Smooth muscle cell (in vitro differentiated cells): ENCODE measurements around the gene CD151. TPM values are rescaled to one million over a fixed set of nuclear protein-coding genes. Genes with fewer than 3 reads are reported as not detected.

Source experiments
- DNase-seq: peaks from one replicate; lab custom pipeline; 2025; ENCODE audit not compliant: unreplicated experiment; lab: John Stamatoyannopoulos, UW
- H2AFZ ChIP-seq: fragments of 200-600 bp; sonication (generic); 2 replicates; pipeline ENCODE4 v1.6.0; 2016; ENCODE audit warnings: antibody characterized with exemption, low read depth, mild to moderate bottlenecking
- H3F3A ChIP-seq: fragments of 200-600 bp; sonication (generic); 2 replicates; pipeline ENCODE4 v1.6.0; 2017; ENCODE audit warnings: antibody characterized with exemption, low read depth
- H3K27ac ChIP-seq: fragments of 200-600 bp; sonication (generic); 2 replicates; pipeline ENCODE4 v1.5.1; 2016; ENCODE audit warnings: low read depth, mild to moderate bottlenecking
- H3K27me3 ChIP-seq: fragments of 200-600 bp; sonication (generic); 2 replicates; pipeline ENCODE4 v1.6.1; 2016; ENCODE audit warnings: low read depth, mild to moderate bottlenecking
- H3K36me3 ChIP-seq: fragments of 200-600 bp; sonication (generic); 2 replicates; pipeline ENCODE4 v1.5.1; 2016; ENCODE audit warnings: low read depth
- H3K4me1 ChIP-seq: fragments of 200-600 bp; sonication (generic); 2 replicates; pipeline ENCODE4 v1.5.1; 2016; ENCODE audit warnings: low read depth
- H3K4me2 ChIP-seq: fragments of 200-600 bp; sonication (generic); 2 replicates; pipeline ENCODE4 v1.6.0; 2016; ENCODE audit warnings: mild to moderate bottlenecking
- H3K4me3 ChIP-seq: fragments of 200-600 bp; sonication (generic); 2 replicates; pipeline ENCODE4 v1.5.1; 2016; ENCODE audit warnings: mild to moderate bottlenecking
- H3K79me2 ChIP-seq: fragments of 200-600 bp; sonication (generic); 2 replicates; pipeline ENCODE4 v1.6.0; 2016; ENCODE audit warnings: low read depth, mild to moderate bottlenecking
- H3K9ac ChIP-seq: fragments of 200-600 bp; sonication (generic); 2 replicates; pipeline ENCODE4 v1.6.0; 2016; ENCODE audit warnings: low read depth
- H3K9me3 ChIP-seq: fragments of 200-600 bp; sonication (generic); replicated peaks from 2 replicates; pipeline ENCODE4 v1.5.1; 2016; ENCODE audit warnings: low read depth
- H4K20me1 ChIP-seq: fragments of 200-600 bp; sonication (generic); 2 replicates; pipeline ENCODE4 v1.6.0; 2016; ENCODE audit warnings: low read depth
- WGBS: methylation state at CpG from one replicate; pipeline ENCODE4 v1.1.7; 2016; ENCODE audit warnings: low lambda C conversion rate; 5-methylcytosine and 5-hydroxymethylcytosine counted together
- polyA plus RNA-seq: library from polyadenylated mRNA; unstranded; fragments of >200 nt; fragmentation: Nextera tagmentation; extraction: Ambion mirVana; gene quantifications from 2 replicates; pipeline ENCODE4 v1.2.1, GENCODE V29; 2016
- total RNA-seq: library from RNA; depleted of rRNA; stranded (reverse); fragments of >200 nt; gene quantifications from 2 replicates; pipeline ENCODE4 v1.2.3, GENCODE V29; 2014
- TF ChIP-seq, protein P1 (sequence below): fragments of 200-600 bp; sonication (generic); IDR thresholded peaks from 2 replicates; pipeline ENCODE4 v1.5.1; 2017; ENCODE audit warnings: borderline replicate concordance, mild to moderate bottlenecking, antibody characterized with exemption; ENCODE audit not compliant: insufficient read depth, poor library complexity, severe bottlenecking

Gene CD151
- total and polyA plus RNA-seq, 2 experiments from 2014 or later, result 256 to 391 TPM

DNA sequence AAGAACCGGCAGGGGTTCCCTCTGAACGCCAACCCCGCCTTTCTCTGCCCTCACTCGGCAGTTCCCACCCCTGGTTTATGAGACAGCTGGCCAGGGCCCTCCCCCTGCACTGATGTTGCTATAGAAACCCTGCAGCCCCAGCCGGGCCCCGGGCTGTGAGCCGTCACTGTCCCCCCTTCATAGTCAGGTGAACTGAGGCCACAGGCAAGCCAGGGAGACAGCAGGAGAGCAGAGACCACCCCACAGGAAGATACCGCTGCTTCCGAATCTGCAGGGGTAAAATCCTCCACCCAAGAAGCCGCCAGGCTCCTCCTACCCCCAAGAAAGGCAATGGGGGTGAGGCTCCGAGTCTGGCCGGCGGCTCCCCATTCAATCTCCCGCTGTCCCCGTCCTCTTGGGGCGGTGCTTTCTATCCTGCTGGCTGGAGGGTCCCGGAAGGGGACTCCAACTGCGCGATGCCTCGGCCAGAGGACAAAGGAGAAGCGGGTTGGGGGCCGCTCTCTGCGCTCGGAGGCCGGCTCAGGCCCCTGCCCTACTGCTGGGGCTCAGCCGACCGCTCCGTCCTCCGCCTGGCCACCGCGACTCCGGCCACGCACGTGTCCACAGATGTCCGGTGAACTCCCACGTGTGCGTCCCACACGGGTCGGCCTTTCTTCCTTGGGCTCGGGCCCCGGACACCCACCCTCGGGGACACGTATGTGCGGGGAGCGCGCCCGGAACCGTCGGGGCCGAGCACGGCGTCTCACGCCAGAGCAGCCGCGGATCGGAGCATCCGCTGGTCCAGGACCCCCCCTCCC is 35.3 kb upstream of the CD151 start:
- Histone ChIP-seq H3K36me3 (no peaks in the 10 kb centered on the region), H3K79me2 (no peaks in the 10 kb centered on the region), H3K4me3 (peak overlapping the region; percentile 70), H3K4me1 (peaks cover 16% of the 10 kb centered on the region), H3K4me2 (peak overlapping the region; percentile 98), H3K9me3 (no peaks in the 10 kb centered on the region), H3K27ac (peak overlapping the region; percentile 83), H2AFZ (no peak overlapping the region), H3K27me3 (no peaks in the 10 kb centered on the region), H3F3A (peaks cover 4% of the 10 kb centered on the region), H4K20me1 (peaks cover 18% of the 10 kb centered on the region), H3K9ac (peak overlapping the region; percentile 84)
- under 1% methylated on average over 46 of the region's 57 CpGs for WGBS
- TF ChIP-seq, protein P1, sequence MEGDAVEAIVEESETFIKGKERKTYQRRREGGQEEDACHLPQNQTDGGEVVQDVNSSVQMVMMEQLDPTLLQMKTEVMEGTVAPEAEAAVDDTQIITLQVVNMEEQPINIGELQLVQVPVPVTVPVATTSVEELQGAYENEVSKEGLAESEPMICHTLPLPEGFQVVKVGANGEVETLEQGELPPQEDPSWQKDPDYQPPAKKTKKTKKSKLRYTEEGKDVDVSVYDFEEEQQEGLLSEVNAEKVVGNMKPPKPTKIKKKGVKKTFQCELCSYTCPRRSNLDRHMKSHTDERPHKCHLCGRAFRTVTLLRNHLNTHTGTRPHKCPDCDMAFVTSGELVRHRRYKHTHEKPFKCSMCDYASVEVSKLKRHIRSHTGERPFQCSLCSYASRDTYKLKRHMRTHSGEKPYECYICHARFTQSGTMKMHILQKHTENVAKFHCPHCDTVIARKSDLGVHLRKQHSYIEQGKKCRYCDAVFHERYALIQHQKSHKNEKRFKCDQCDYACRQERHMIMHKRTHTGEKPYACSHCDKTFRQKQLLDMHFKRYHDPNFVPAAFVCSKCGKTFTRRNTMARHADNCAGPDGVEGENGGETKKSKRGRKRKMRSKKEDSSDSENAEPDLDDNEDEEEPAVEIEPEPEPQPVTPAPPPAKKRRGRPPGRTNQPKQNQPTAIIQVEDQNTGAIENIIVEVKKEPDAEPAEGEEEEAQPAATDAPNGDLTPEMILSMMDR, result no peak
- DNase-seq, result peak; percentile 79

DNA sequence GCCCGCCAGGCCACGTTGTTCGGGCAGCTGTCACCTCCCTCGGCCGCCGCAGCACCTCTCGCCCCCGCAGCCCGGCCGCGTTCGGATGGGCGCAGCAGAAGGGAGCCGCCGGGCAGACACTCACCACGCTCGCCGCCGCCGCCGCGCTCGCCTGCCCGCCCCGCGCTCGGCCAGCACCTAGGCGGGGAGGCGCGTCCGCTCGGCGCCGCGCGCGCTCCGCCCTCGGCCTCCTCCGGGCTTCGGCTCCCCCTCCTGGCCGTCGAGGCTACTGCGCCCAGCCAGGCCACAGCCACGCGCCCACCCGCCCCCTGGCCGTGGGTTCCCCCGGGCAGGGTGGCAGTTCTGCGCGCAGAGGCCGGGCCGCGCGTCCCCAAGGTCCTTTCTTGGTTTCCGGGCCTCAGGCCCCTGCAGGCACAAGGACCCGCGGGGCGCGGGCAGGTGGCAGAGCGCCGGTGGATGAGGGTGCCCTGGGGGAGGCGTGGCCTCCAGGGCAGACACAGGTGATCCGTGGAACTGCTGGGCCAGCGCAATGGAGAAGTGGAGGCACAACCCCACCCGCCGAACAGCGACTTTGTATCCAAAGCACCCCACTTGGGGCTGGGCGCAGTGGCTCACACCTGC is 34.5 kb upstream of the CD151 start, which contains the start of gene SLC25A22:
Gene SLC25A22, minus strand, starts transcription at position 189 of the 621 bp plus-strand sequence. CDS start 3,275 bp downstream, outside the sequence.
- peak; percentile 68 for DNase-seq
- Histone ChIP-seq H3K4me3 (peak within 1 kb of the TSS; percentile 70), H3K27me3 (no peaks in the 10 kb centered on the region), H3F3A (peaks cover 4% of the 10 kb centered on the region), H3K9ac (peak within 1 kb of the TSS; percentile 84), H3K27ac (peak within 1 kb of the TSS; percentile 83), H3K4me1 (peaks cover 16% of the 10 kb centered on the region), H3K79me2 (no peaks in the 10 kb centered on the region), H3K4me2 (peak within 1 kb of the TSS; percentile 98), H3K36me3 (no peaks in the 10 kb centered on the region), H3K9me3 (no peaks in the 10 kb centered on the region), H2AFZ (no peak within 1 kb of the TSS), H4K20me1 (peaks cover 18% of the 10 kb centered on the region)
- TF ChIP-seq, protein P1, result peak; percentile 71
- 29% methylated on average over 9 of the region's 69 CpGs for WGBS

DNA sequence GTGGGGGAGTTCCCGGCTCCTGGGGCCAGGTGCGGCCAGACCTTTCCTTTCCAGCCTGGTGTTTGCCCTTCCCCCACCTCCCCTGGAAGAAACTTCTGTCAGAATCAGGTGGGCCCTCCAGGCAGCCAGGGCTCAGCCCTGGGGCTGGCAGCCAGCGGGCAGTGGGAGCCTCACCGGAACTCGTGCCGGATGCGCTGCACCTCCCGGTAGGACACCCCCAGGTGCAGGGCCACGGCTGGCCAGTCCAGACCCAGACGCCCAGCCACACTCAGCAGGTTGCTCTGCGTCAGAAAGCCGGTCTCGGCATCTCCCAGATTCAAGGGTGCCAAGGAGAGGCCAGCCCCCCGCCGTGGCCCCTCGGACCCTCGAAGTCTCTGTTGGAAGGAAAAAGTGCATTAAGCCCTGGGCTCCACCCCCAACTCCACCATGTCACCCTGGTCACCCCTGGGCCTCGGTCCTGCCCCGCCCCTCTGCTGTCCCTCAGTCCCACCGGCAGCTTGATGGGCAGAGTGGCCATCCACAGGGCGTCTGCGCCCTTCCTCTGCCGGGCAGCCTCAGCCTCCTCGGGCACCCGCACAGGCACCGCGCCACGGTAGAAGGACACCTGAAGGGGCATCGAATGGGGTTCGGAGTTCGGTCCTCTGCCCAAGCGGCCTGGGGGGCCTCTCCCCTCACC is 33.0 kb upstream of the CD151 start:
- WGBS, result 97% methylated on average over 27 of the region's 32 CpGs

More for the DNA sequence above, 33.0 kb upstream of the CD151 start:
- Histone ChIP-seq H3K27ac (no peak overlapping the region), H3K36me3 (no peaks in the 10 kb centered on the region), H3K79me2 (no peaks in the 10 kb centered on the region), H3K4me2 (no peak overlapping the region), H3K27me3 (no peaks in the 10 kb centered on the region), H3K9ac (no peak overlapping the region), H2AFZ (no peak overlapping the region), H3K9me3 (no peaks in the 10 kb centered on the region), H3K4me1 (peaks cover 25% of the 10 kb centered on the region), H3K4me3 (no peak overlapping the region), H4K20me1 (peaks cover 14% of the 10 kb centered on the region), H3F3A (peaks cover 4% of the 10 kb centered on the region)
- TF ChIP-seq, protein P1, result no peak
- no peak for DNase-seq
